Spleen (tissue), 11 donors: Measurements from ENCODE around the gene SCG5. TPM values are rescaled to one million over a fixed set of nuclear protein-coding genes. Genes with fewer than 3 reads are reported as not detected.

Source experiments
- DNase-seq: peaks from one replicate; pipeline ENCODE4 v3.0.0-alpha.2; 2020
- H3K27ac ChIP-seq, 8 donors: fragments of 200-600 bp; sonication (generic) in 7 of 8; 1 replicate in 4 of 8; 2 replicates in 4 of 8; pipeline versions ENCODE4 v1.5.0 to v1.8.0; 2016 to 2021; ENCODE audit warnings: inconsistent platforms in 4 of 8, mild to moderate bottlenecking in 4 of 8, moderate library complexity in 1 of 8
- H3K27me3 ChIP-seq, 7 donors: fragments of 200-600 bp; sonication (generic) in 6 of 7; replicated peaks in 1 of 7; 1 replicate in 4 of 7; 2 replicates in 3 of 7; pipeline versions ENCODE4 v1.5.0 to v1.8.0; 2016 to 2021; ENCODE audit warnings: inconsistent platforms in 3 of 7, mild to moderate bottlenecking in 1 of 7
- H3K36me3 ChIP-seq, 6 donors: fragments of 200-600 bp; sonication (generic) in 5 of 6; 1 replicate in 4 of 6; 2 replicates in 2 of 6; pipeline versions ENCODE4 v1.5.0 to v1.8.0; 2016 to 2021; ENCODE audit warnings: inconsistent platforms in 2 of 6
- H3K4me1 ChIP-seq, 6 donors: fragments of 200-600 bp; sonication (generic) in 5 of 6; 1 replicate in 3 of 6; 2 replicates in 3 of 6; pipeline versions ENCODE4 v1.5.0 to v1.8.0; 2016 to 2021; ENCODE audit warnings: inconsistent platforms in 3 of 6
- H3K4me3 ChIP-seq, 8 donors: fragments of 200-600 bp; sonication (generic) in 7 of 8; 1 replicate in 4 of 8; 2 replicates in 4 of 8; pipeline versions ENCODE4 v1.5.0 to v1.8.0; 2016 to 2021; ENCODE audit warnings: inconsistent platforms in 4 of 8, mild to moderate bottlenecking in 4 of 8, moderate library complexity in 2 of 8
- H3K9me3 ChIP-seq, 8 donors: fragments of 200-600 bp; sonication (generic) in 7 of 8; 1 replicate in 4 of 8; 2 replicates in 4 of 8; pipeline versions ENCODE4 v1.5.0 to v1.8.0; 2016 to 2021; ENCODE audit warnings: inconsistent platforms in 4 of 8
- POLR2A ChIP-seq, 3 donors: fragments of 450-650 bp; IDR thresholded peaks; one replicate each; pipeline ENCODE4 v1.5.1; 2017; ENCODE audit warnings: antibody characterized with exemption in 3 of 3, mild to moderate bottlenecking in 1 of 3
- POLR2AphosphoS5 ChIP-seq, 3 donors: sonication (generic); formaldehyde crosslinking; IDR thresholded peaks; one replicate each; pipeline ENCODE4 v1.5.1; 2017; ENCODE audit warnings: antibody characterized with exemption in 3 of 3
- WGBS, 5 donors: extraction: QIAGEN DNeasy Blood & Tissue Kit in 3 of 5; methylation state at CpG; one replicate each; pipeline versions ENCODE4 v1.1.5 to v1.1.7; 2013 to 2018; 5-methylcytosine and 5-hydroxymethylcytosine counted together
- intact Hi-C: fragments of 100-400 bp; cut with DNase I; formaldehyde crosslinking; loops from one replicate; pipeline ENCODE4 v1.15.0; 2023; ENCODE audit warnings: low total_unique reads
- polyA plus RNA-seq, 3 donors: library from polyadenylated mRNA; stranded (reverse); fragments of 200-250 nt; gene quantifications; one replicate each; pipeline ENCODE4 v1.2.1, GENCODE V29; 2013
- total RNA-seq, 7 donors: library from RNA; depleted of rRNA in 3 of 7; stranded (reverse); fragments of >200 nt in 3 of 7; fragmentation: NEBNext Ultra II Directional in 4 of 7; extraction: Animal tissue kit (Norgen Biotek cat#: 25700) in 4 of 7; gene quantifications; one replicate each; pipeline versions ENCODE4 v1.1.0 to v1.2.1, GENCODE V29; 2016 to 2021
- TF ChIP-seq, protein P1 (sequence below), 11 experiments: fragments of 200-600 bp in 7 of 11; fragments of 450-650 bp in 4 of 11; sonication (generic) in 4 of 11; IDR thresholded peaks in 8 of 11; conservative IDR thresholded peaks in 3 of 11; 1 replicate in 7 of 11; 2 replicates in 4 of 11; pipeline versions ENCODE4 v1.4.0 to v1.8.0; 2016 to 2021; ENCODE audit warnings: antibody characterized with exemption in 11 of 11, inconsistent platforms in 4 of 11, mild to moderate bottlenecking in 1 of 11
- donor health status: healthy with polysubstance abuse.
- donor health status: DM: no; HTN: no; CAD: no; lungs with moderate emphysema.
- donor health status: DM: no; HTN: no; CAD: no.
- donor health status: Bipolar disorder and iron deficiency.
- donor health status: healthy.
- donor health status: DM: no; HTN: no; CAD: no.
- donor health status: DM: yes; HTN: yes; CAD: no.

Gene SCG5
- total and polyA plus RNA-seq, 10 donors: 0.54 to 2.4 (median 1.2) TPM; not detected in 5

DNA sequence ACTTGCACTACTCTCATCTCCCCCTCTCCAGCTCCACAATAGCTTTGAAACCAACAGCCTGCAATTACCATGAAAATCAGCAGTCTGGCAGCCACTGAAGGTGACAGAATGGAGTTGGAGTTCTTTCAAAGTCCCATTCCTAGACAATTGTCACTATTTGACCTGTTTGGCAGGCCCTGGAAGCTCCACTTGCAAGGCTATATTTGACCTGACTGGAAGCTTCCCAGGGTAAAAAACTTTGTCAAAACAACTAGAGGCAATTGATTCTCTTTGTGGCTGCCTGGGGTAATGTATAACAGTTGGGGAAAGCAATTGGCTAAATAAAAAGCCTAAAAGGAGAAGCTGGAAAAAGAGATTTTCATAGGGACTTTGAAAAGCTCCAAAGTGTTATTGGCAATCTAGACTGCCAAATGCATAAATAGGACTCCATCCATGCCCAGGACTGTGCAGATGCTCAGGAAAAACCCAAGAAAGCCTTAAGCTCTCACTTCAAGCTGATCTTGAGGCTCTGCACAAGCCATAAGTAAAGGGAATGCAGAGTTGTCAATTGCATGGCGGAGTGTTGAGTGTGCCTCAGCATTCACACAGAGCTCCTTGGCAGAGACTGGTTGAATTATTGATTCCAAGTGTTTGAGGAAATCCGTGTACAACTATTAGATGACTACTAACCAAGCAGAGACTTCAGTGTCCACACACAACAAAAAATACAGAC, 94.6 kb downstream of the SCG5 start:
- intact Hi-C loops: no loop called here
- no peaks in the 10 kb centered on the region for H3K4me1 ChIP-seq
- no peaks in the 10 kb centered on the region for H3K36me3 ChIP-seq
- H3K27ac ChIP-seq: no peak overlapping the region
- H3K9me3 ChIP-seq: peaks cover 0 to 13% (median 3%) of the 10 kb centered on the region in 8 donors
- WGBS, 5 donors: 78 to 92% (median 88%) methylated on average over 2 of the region's 2 CpGs
- DNase-seq: no peak
- TF ChIP-seq, protein P1, sequence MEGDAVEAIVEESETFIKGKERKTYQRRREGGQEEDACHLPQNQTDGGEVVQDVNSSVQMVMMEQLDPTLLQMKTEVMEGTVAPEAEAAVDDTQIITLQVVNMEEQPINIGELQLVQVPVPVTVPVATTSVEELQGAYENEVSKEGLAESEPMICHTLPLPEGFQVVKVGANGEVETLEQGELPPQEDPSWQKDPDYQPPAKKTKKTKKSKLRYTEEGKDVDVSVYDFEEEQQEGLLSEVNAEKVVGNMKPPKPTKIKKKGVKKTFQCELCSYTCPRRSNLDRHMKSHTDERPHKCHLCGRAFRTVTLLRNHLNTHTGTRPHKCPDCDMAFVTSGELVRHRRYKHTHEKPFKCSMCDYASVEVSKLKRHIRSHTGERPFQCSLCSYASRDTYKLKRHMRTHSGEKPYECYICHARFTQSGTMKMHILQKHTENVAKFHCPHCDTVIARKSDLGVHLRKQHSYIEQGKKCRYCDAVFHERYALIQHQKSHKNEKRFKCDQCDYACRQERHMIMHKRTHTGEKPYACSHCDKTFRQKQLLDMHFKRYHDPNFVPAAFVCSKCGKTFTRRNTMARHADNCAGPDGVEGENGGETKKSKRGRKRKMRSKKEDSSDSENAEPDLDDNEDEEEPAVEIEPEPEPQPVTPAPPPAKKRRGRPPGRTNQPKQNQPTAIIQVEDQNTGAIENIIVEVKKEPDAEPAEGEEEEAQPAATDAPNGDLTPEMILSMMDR (IDR thresholded peaks at IDR 0.05 in 8 of 11, conservative IDR thresholded peaks at IDR 0.05 in 3 of 11): no peak
- no peak for TF ChIP-seq POLR2A (IDR thresholded peaks at IDR 0.05)
- no peak for TF ChIP-seq POLR2AphosphoS5 (IDR thresholded peaks at IDR 0.05)
- peaks cover 0 to 15% (median 7%) of the 10 kb centered on the region in 7 donors for H3K27me3 ChIP-seq
- no peak overlapping the region for H3K4me3 ChIP-seq

DNA sequence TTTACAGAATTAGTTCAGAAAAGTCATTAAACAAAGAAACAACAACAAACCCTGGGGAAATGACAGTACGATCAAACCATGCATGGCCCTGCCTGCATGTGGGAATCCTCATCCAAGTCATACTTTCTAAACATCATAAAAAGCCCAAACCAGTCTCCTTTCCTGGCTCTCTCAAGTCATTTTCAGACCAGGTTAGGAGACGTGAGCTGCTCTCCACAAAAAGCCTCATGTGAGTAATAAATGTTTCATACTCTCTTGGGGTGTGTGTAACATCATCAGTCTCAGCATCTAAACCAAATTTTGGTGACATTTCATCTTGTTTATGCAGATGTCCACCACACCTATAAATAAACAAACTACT, 95.2 kb downstream of the SCG5 start:
- no peak for DNase-seq
- 76 to 90% (median 87%) methylated on average over 2 of the region's 2 CpGs for WGBS, 5 donors
- H3K4me3 ChIP-seq: no peak overlapping the region
- H3K9me3 ChIP-seq: peaks cover 0 to 13% (median 3%) of the 10 kb centered on the region in 8 donors
- no peak overlapping the region for H3K27ac ChIP-seq
- H3K36me3 ChIP-seq: no peaks in the 10 kb centered on the region
- no peaks in the 10 kb centered on the region for H3K4me1 ChIP-seq
- H3K27me3 ChIP-seq: peaks cover 0 to 12% (median 7%) of the 10 kb centered on the region in 7 donors
- intact Hi-C loops: no loop called here
- TF ChIP-seq POLR2A (IDR thresholded peaks at IDR 0.05): no peak
- TF ChIP-seq, protein P1 (IDR thresholded peaks at IDR 0.05 in 8 of 11, conservative IDR thresholded peaks at IDR 0.05 in 3 of 11): no peak
- TF ChIP-seq POLR2AphosphoS5 (IDR thresholded peaks at IDR 0.05): no peak

DNA sequence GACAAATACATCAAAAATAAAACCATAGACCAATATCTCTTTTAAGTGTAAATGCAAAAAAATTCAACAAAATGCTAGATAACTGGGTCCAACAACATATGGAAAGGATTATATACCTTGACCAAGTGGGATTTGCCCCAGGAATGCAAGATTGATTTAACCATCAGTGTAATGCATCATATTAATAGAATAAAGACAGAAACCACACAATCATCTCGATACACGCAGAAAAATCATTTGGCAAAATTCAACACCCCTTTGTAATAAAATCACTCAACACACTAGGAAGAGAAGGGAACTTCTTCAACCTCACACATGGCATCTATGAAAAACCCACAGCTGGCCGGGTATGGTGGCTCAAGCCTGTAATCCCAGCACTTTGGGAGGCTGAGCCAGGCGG, 95.8 kb downstream of the SCG5 start:
- 85 to 93% (median 91%) methylated on average over 4 of the region's 4 CpGs for WGBS, 5 donors
- no peak overlapping the region for H3K27ac ChIP-seq
- DNase-seq: no peak
- H3K27me3 ChIP-seq: peaks cover 0 to 12% (median 7%) of the 10 kb centered on the region in 7 donors
- intact Hi-C loops: no loop called here
- H3K4me1 ChIP-seq: no peaks in the 10 kb centered on the region
- H3K4me3 ChIP-seq: no peak overlapping the region
- H3K36me3 ChIP-seq: no peaks in the 10 kb centered on the region
- H3K9me3 ChIP-seq: peaks cover 0 to 13% (median 3%) of the 10 kb centered on the region in 8 donors
- TF ChIP-seq POLR2AphosphoS5 (IDR thresholded peaks at IDR 0.05) (no peak), POLR2A (IDR thresholded peaks at IDR 0.05) (no peak)
- TF ChIP-seq, protein P1 (IDR thresholded peaks at IDR 0.05 in 8 of 11, conservative IDR thresholded peaks at IDR 0.05 in 3 of 11): no peak

DNA sequence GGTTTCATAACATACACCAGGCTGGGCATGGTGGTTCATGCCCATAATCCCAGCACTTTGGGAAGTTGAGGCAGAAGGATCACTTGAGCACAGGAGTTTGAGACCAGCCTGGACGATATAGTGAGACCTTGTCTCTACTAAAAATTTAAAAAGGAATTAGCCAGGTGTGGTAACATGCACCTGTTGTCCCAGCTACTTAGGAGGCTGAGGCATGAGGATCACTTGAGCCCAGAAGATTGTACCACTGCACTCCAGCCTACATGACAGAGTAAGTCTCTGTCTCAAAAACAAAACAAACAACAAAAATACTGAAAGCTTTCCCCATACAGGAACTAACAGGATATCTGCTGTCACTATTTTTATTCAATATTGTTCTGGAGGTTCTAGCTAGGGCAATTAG, 97.2 kb downstream of the SCG5 start:
- TF ChIP-seq POLR2AphosphoS5 (IDR thresholded peaks at IDR 0.05) (no peak), POLR2A (IDR thresholded peaks at IDR 0.05) (no peak)
- TF ChIP-seq, protein P1 (IDR thresholded peaks at IDR 0.05 in 8 of 11, conservative IDR thresholded peaks at IDR 0.05 in 3 of 11): no peak
- H3K27me3 ChIP-seq: peaks cover 0 to 12% (median 0%) of the 10 kb centered on the region in 7 donors
- DNase-seq: no peak
- 73 to 92% (median 86%) methylated on average over 1 of the region's 1 CpG for WGBS, 5 donors
- H3K4me1 ChIP-seq: no peaks in the 10 kb centered on the region
- peaks cover 0 to 13% (median 3%) of the 10 kb centered on the region in 8 donors for H3K9me3 ChIP-seq
- H3K4me3 ChIP-seq: no peak overlapping the region
- H3K27ac ChIP-seq: no peak overlapping the region
- H3K36me3 ChIP-seq: no peaks in the 10 kb centered on the region
- intact Hi-C loops: no loop called here
